Osteocyte (in vitro differentiated cells): ENCODE measurements around the gene GMDS. TPM values are rescaled to one million over a fixed set of nuclear protein-coding genes. Genes with fewer than 3 reads are reported as not detected.

Source experiments
- DNase-seq: peaks from one replicate; pipeline ENCODE4 v3.0.0; 2021; ENCODE audit warnings: mixed read lengths; ENCODE audit not compliant: unreplicated experiment; ENCODE audit errors: extremely low spot score
- H3K27ac Mint-ChIP-seq: one replicate; pipeline ENCODE4 v1.8.0; 2021; ENCODE audit warnings: mild to moderate bottlenecking, mixed read lengths; ENCODE audit not compliant: unreplicated experiment
- H3K27me3 Mint-ChIP-seq: one replicate; pipeline ENCODE4 v1.8.0; 2021; ENCODE audit warnings: mixed read lengths; ENCODE audit not compliant: unreplicated experiment
- H3K36me3 Mint-ChIP-seq: one replicate; pipeline ENCODE4 v1.8.0; 2021; ENCODE audit warnings: mixed read lengths; ENCODE audit not compliant: unreplicated experiment
- H3K4me1 Mint-ChIP-seq: one replicate; pipeline ENCODE4 v1.8.0; 2021; ENCODE audit warnings: mixed read lengths; ENCODE audit not compliant: unreplicated experiment
- H3K4me3 Mint-ChIP-seq: one replicate; pipeline ENCODE4 v1.8.0; 2021; ENCODE audit warnings: mild to moderate bottlenecking, moderate library complexity, mixed read lengths; ENCODE audit not compliant: unreplicated experiment
- H3K9me3 Mint-ChIP-seq: one replicate; pipeline ENCODE4 v1.8.0; 2021; ENCODE audit warnings: mixed read lengths; ENCODE audit not compliant: unreplicated experiment
- CTCF ChIP-seq: fragments of 200-600 bp; sonication (generic); IDR thresholded peaks from 2 replicates; pipeline ENCODE4 v1.5.0; 2021; ENCODE audit warnings: antibody characterized with exemption, mild to moderate bottlenecking, moderate library complexity
- total RNA-seq: library from RNA; stranded (reverse); gene quantifications from 2 replicates; pipeline ENCODE4 v1.2.1, GENCODE V29; 2021

GMDS gene
- total RNA-seq, 1 donor from 2014 or later: 30.7 TPM

GRCh38 chr6:1912731-1913130, 332.7 kb downstream of the GMDS start:
- no peak for TF ChIP-seq CTCF

GRCh38 chr6:1911474-1911873, 333.9 kb downstream of the GMDS start:
- peaks cover 53% of the 10 kb centered on the region for H3K4me1 Mint-ChIP-seq

More at GRCh38 chr6:1912731-1913130, 332.7 kb downstream of the GMDS start:
- H3K27ac Mint-ChIP-seq: peak overlapping the region; percentile 10
- peaks cover 63% of the 10 kb centered on the region for H3K4me1 Mint-ChIP-seq
- no peak for DNase-seq
- H3K36me3 Mint-ChIP-seq: no peaks in the 10 kb centered on the region
- no peaks in the 10 kb centered on the region for H3K27me3 Mint-ChIP-seq
- no peak overlapping the region for H3K4me3 Mint-ChIP-seq
- H3K9me3 Mint-ChIP-seq: no peaks in the 10 kb centered on the region

GRCh38 chr6:1910621-1911407, 334.6 kb downstream of the GMDS start:
- no peak for TF ChIP-seq CTCF
- Mint-ChIP-seq H3K27me3 (no peaks in the 10 kb centered on the region), H3K36me3 (no peaks in the 10 kb centered on the region), H3K27ac (peak overlapping the region; percentile 88), H3K4me3 (peak overlapping the region; percentile 49), H3K9me3 (no peaks in the 10 kb centered on the region), H3K4me1 (peaks cover 53% of the 10 kb centered on the region)
- DNase-seq: no peak

More at GRCh38 chr6:1911474-1911873, 333.9 kb downstream of the GMDS start:
- Mint-ChIP-seq H3K36me3 (no peaks in the 10 kb centered on the region), H3K9me3 (no peaks in the 10 kb centered on the region), H3K27me3 (no peaks in the 10 kb centered on the region), H3K27ac (peak overlapping the region; percentile 88), H3K4me3 (no peak overlapping the region)
- no peak for DNase-seq
- TF ChIP-seq CTCF: no peak

- peaks cover 52% of the 10 kb centered on the region for H3K4me1 Mint-ChIP-seq
- no peak for DNase-seq
- H3K9me3 Mint-ChIP-seq: no peaks in the 10 kb centered on the region
- no peaks in the 10 kb centered on the region for H3K27me3 Mint-ChIP-seq
- no peaks in the 10 kb centered on the region for H3K36me3 Mint-ChIP-seq
- peak overlapping the region; percentile 44 for H3K27ac Mint-ChIP-seq
- no peak overlapping the region for H3K4me3 Mint-ChIP-seq
- no peak for TF ChIP-seq CTCF
These were observed 336.6 kb downstream of the GMDS start for GRCh38 chr6:1908784-1909183.

- Mint-ChIP-seq H3K27ac (no peak overlapping the region), H3K9me3 (no peaks in the 10 kb centered on the region), H3K27me3 (no peaks in the 10 kb centered on the region), H3K4me1 (peaks cover 37% of the 10 kb centered on the region), H3K36me3 (no peaks in the 10 kb centered on the region), H3K4me3 (no peak overlapping the region)
- no peak for DNase-seq
- TF ChIP-seq CTCF: no peak
These were observed 338.8 kb downstream of the GMDS start for GRCh38 chr6:1906609-1907008.
